HepG2 (cell line): ENCODE measurements around the gene GRIN3B. TPM values are rescaled to one million over a fixed set of nuclear protein-coding genes. Genes with fewer than 3 reads are reported as not detected.

Experiments
- AHR ChIP-seq: IDR thresholded peaks from 2 replicates; pipeline ENCODE4 v1.6.1; 2018; ENCODE audit warnings: missing genetic modification reagents, missing compliant biosample characterization
- ARNTL ChIP-seq: sonication (generic); formaldehyde crosslinking; IDR thresholded peaks from 2 replicates; pipeline ENCODE4 v1.4.0; 2020; ENCODE audit warnings: mild to moderate bottlenecking, missing genetic modification reagents
- DNMT1 ChIP-seq: sonication (generic); formaldehyde crosslinking; IDR thresholded peaks from 2 replicates; pipeline ENCODE4 v1.5.1; 2020; ENCODE audit warnings: mild to moderate bottlenecking, missing genetic modification reagents
- EP300 ChIP-seq, 3 experiments: sonication (generic) in 1 of 3; formaldehyde crosslinking in 1 of 3; IDR thresholded peaks; 2 replicates each; pipeline versions ENCODE4 v1.5.1 to v1.6.1; 2011 to 2020; ENCODE audit warnings: low read depth in 2 of 3, low read length in 2 of 3, borderline replicate concordance in 1 of 3, improper control_type of control experiment in 1 of 3, mild to moderate bottlenecking in 1 of 3, missing genetic modification reagents in 1 of 3, moderate library complexity in 1 of 3
- ETV5 ChIP-seq: IDR thresholded peaks from 2 replicates; pipeline ENCODE4 v1.6.1; 2018; ENCODE audit warnings: missing biosample characterization, missing genetic modification reagents, inconsistent platforms, borderline replicate concordance
- FOXK2 ChIP-seq: fragments of 450-650 bp; IDR thresholded peaks from 2 replicates; pipeline ENCODE4 v1.6.1; 2016
- KLF12 ChIP-seq: sonication (generic); formaldehyde crosslinking; IDR thresholded peaks from 2 replicates; pipeline ENCODE4 v1.4.0; 2020; ENCODE audit warnings: missing genetic modification reagents, borderline replicate concordance
- RNF2 ChIP-seq: fragments of 450-650 bp; conservative IDR thresholded peaks from 2 replicates; pipeline ENCODE4 v1.6.1; 2016; ENCODE audit warnings: low read depth
- SCMH1 ChIP-seq: sonication (generic); formaldehyde crosslinking; IDR thresholded peaks from 2 replicates; pipeline ENCODE4 v1.9.0; 2021; ENCODE audit warnings: missing genetic modification reagents, mild to moderate bottlenecking, borderline replicate concordance
- SMAD9 ChIP-seq: sonication (generic); formaldehyde crosslinking; IDR thresholded peaks from 2 replicates; pipeline ENCODE4 v1.5.1; 2020; ENCODE audit warnings: mild to moderate bottlenecking, missing genetic modification reagents
- SNAI1 ChIP-seq: sonication (generic); formaldehyde crosslinking; IDR thresholded peaks from 2 replicates; pipeline ENCODE4 v1.5.0; 2020; ENCODE audit warnings: mild to moderate bottlenecking, missing genetic modification reagents, borderline replicate concordance
- SOX13 ChIP-seq, 3 experiments: fragments of 450-650 bp in 1 of 3; sonication (generic) in 1 of 3; formaldehyde crosslinking in 1 of 3; IDR thresholded peaks in 2 of 3; conservative IDR thresholded peaks in 1 of 3; 2 replicates each; pipeline versions ENCODE4 v1.5.0 to v1.6.1; 2016 to 2020; ENCODE audit warnings: antibody characterized with exemption in 1 of 3, mild to moderate bottlenecking in 1 of 3, missing compliant biosample characterization in 1 of 3, missing genetic modification reagents in 1 of 3, moderate library complexity in 1 of 3
- STAG1 ChIP-seq: sonication (generic); formaldehyde crosslinking; IDR thresholded peaks from 2 replicates; pipeline ENCODE4 v1.4.0; 2020; ENCODE audit warnings: missing genetic modification reagents
- SYNCRIP ChIP-seq: fragments of 200-400 bp; formaldehyde crosslinking; IDR thresholded peaks from 2 replicates; pipeline ENCODE4 v1.6.1; 2018; ENCODE audit warnings: mild to moderate bottlenecking, low read depth, low read length; ENCODE audit not compliant: insufficient read depth
- TGIF2 ChIP-seq: IDR thresholded peaks from 2 replicates; pipeline ENCODE4 v1.6.1; 2016; ENCODE audit warnings: control low read depth, missing compliant biosample characterization
- TSC22D2 ChIP-seq: sonication (generic); formaldehyde crosslinking; IDR thresholded peaks from 2 replicates; pipeline ENCODE4 v1.5.1; 2020; ENCODE audit warnings: missing genetic modification reagents, mild to moderate bottlenecking, borderline replicate concordance
- U2AF2 ChIP-seq: fragments of 200-400 bp; formaldehyde crosslinking; IDR thresholded peaks from 2 replicates; pipeline ENCODE4 v1.6.1; 2017; ENCODE audit warnings: low read depth, mild to moderate bottlenecking, low read length
- ZC3H4 ChIP-seq: sonication (generic); formaldehyde crosslinking; IDR thresholded peaks from 2 replicates; pipeline ENCODE4 v1.4.0; 2020; ENCODE audit warnings: missing genetic modification reagents, borderline replicate concordance
- ZFAT ChIP-seq: sonication (generic); formaldehyde crosslinking; conservative IDR thresholded peaks from 2 replicates; pipeline ENCODE4 v1.8.1; 2023; ENCODE audit warnings: missing genetic modification reagents, inconsistent platforms
- ZNF160 ChIP-seq: sonication (generic); formaldehyde crosslinking; IDR thresholded peaks from 2 replicates; pipeline ENCODE4 v1.8.0; 2022; ENCODE audit warnings: mild to moderate bottlenecking, inconsistent platforms, missing genetic modification reagents
- ZNF230 ChIP-seq: sonication (generic); formaldehyde crosslinking; IDR thresholded peaks from 2 replicates; pipeline ENCODE4 v1.4.0; 2020; ENCODE audit warnings: mild to moderate bottlenecking, missing genetic modification reagents
- ZNF44 ChIP-seq: sonication (generic); formaldehyde crosslinking; IDR thresholded peaks from 2 replicates; pipeline ENCODE4 v1.5.1; 2020; ENCODE audit warnings: mild to moderate bottlenecking, missing genetic modification reagents
- ZNF564 ChIP-seq: sonication (generic); formaldehyde crosslinking; IDR thresholded peaks from 2 replicates; pipeline ENCODE4 v1.8.1; 2023; ENCODE audit warnings: mild to moderate bottlenecking, missing genetic modification reagents
- polyA plus RNA-seq, 8 experiments: library from polyadenylated mRNA; depleted of rRNA in 3 of 8; stranded (reverse) in 7 of 8; unstranded in 1 of 8; fragments of >200 nt; fragmentation: Illumina TruSeq in 4 of 8; extraction: Trizol in 4 of 8; gene quantifications; 2 replicates each; pipeline versions ENCODE4 v1.2.1 to v1.2.3, GENCODE V29; 2011 to 2016; ENCODE audit warnings: low read depth in 4 of 8, missing spikeins in 1 of 8, mixed read lengths in 1 of 8; ENCODE audit not compliant: insufficient read depth in 1 of 8
- total RNA-seq, 5 experiments: library from RNA; depleted of rRNA; stranded (reverse); fragments of >200 nt; fragmentation: Illumina TruSeq; extraction: Trizol; gene quantifications; 2 replicates each; pipeline ENCODE4 v1.2.3, GENCODE V29; 2016; ENCODE audit warnings: low read depth in 1 of 5
- TF ChIP-seq, protein P1 (sequence below): IDR thresholded peaks from 2 replicates; pipeline ENCODE4 v1.6.1; 2016; ENCODE audit warnings: low read depth, borderline replicate concordance
- TF ChIP-seq, protein P2 (sequence below): sonication (generic); IDR thresholded peaks from 2 replicates; pipeline ENCODE4 v1.6.1; 2016; ENCODE audit warnings: low read depth, borderline replicate concordance
- TF ChIP-seq, protein P3 (sequence below): sonication (generic); formaldehyde crosslinking; IDR thresholded peaks from 2 replicates; pipeline ENCODE4 v1.8.1; 2022; ENCODE audit warnings: mild to moderate bottlenecking, missing genetic modification reagents
- TF ChIP-seq, protein P4 (sequence below): sonication (generic); formaldehyde crosslinking; IDR thresholded peaks from 2 replicates; pipeline ENCODE4 v1.8.1; 2023; ENCODE audit warnings: mild to moderate bottlenecking, missing genetic modification reagents

Gene GRIN3B
- total and polyA plus RNA-seq, 2 of the 13 experiments (the other 11 are each of a cell fraction or from before 2014, with no cell fraction given) = 0.07 to 0.20 TPM

DNA sequence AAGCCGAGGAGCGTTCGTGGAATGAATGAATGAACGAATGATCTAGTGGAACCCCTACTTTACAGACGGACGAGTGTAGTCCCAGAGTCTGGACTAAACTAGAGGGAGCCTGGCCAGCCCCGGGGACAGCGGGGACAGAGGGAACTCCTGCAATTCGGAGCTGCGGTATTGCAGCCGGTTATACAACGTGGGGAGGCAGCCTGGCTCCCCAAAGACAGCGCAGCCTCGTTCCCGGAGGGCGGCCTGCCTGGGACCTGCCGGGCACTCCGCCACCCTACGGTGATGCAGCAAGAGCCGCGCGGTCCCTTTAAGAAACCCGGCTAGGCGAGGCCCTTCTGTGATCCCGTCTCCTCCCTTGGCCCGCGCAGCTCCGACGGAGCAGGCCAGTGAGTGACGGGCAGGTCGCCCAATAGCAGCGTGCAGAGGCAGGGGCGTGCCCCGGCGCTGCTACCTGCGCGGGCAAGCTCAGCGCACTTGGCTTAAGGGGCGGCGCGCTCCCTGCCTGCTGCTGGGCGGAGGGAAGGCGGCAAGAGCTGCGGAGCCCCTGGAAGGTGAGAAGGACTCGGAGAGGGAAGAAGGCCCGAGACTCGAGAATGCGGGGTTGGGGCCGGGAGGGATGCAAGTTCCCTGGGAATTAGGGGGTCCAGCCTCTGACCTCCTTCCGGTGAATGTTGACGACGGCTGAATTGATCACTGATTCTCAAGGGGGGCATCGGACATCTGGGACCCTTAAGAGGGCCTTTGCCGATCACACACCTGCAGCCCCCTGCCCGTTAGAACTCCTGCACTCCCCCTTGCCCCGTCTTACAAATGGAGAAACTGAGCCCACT, 39.6 kb downstream of the GRIN3B start, which contains the start of gene ABCA7 (continued):
- TF ChIP-seq, protein P1, sequence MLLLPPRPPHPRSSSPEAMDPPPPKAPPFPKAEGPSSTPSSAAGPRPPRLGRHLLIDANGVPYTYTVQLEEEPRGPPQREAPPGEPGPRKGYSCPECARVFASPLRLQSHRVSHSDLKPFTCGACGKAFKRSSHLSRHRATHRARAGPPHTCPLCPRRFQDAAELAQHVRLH = 0 out of 2 replicates have a peak, but pooled peaks have one; percentile 36
- TF ChIP-seq DNMT1 (no peak), ARNTL (no peak), SOX13 (IDR thresholded peaks at IDR 0.05) (no peak), SOX13 (CRISPR knock-in tag; conservative IDR thresholded peaks at IDR 0.05 in 1 of 2, IDR thresholded peaks at IDR 0.05 in 1 of 2) (peak; percentile 32 to 94; a peak in 2 of 4 replicates), STAG1 (CRISPR knock-in tag) (no peak), SMAD9 (no peak), FOXK2 (no peak), SNAI1 (CRISPR knock-in tag) (no peak), ZNF564 (CRISPR knock-in tag) (0 out of 2 replicates have a peak, but pooled peaks have one; percentile 39), AHR (CRISPR knock-in tag) (no peak), ZNF230 (CRISPR knock-in tag) (no peak), EP300 (IDR thresholded peaks at IDR 0.05; ENCODE audit: low read depth in 2 of 2, low read length in 2 of 2) (no peak), EP300 (CRISPR knock-in tag; IDR thresholded peaks at IDR 0.05; ENCODE audit: borderline replicate concordance) (0 out of 2 replicates have a peak, but pooled peaks have one; percentile 31), TSC22D2 (no peak), ZNF44 (CRISPR knock-in tag) (0 out of 2 replicates have a peak, but pooled peaks have one; percentile 70), ZNF160 (CRISPR knock-in tag) (no peak), RNF2 (no peak), SYNCRIP (no peak), ZC3H4 (CRISPR knock-in tag) (no peak), ETV5 (CRISPR knock-in tag) (peak; percentile 46; the same call in 1 of the 2 replicates), TGIF2 (CRISPR knock-in tag) (no peak), U2AF2 (no peak), KLF12 (CRISPR knock-in tag) (no peak), ZFAT (CRISPR knock-in tag) (no peak), SCMH1 (CRISPR knock-in tag) (no peak)
- TF ChIP-seq, protein P2, sequence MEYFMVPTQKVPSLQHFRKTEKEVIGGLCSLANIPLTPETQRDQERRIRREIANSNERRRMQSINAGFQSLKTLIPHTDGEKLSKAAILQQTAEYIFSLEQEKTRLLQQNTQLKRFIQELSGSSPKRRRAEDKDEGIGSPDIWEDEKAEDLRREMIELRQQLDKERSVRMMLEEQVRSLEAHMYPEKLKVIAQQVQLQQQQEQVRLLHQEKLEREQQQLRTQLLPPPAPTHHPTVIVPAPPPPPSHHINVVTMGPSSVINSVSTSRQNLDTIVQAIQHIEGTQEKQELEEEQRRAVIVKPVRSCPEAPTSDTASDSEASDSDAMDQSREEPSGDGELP = peak; percentile 50; the same call in 1 of the 2 replicates
- TF ChIP-seq, protein P3, sequence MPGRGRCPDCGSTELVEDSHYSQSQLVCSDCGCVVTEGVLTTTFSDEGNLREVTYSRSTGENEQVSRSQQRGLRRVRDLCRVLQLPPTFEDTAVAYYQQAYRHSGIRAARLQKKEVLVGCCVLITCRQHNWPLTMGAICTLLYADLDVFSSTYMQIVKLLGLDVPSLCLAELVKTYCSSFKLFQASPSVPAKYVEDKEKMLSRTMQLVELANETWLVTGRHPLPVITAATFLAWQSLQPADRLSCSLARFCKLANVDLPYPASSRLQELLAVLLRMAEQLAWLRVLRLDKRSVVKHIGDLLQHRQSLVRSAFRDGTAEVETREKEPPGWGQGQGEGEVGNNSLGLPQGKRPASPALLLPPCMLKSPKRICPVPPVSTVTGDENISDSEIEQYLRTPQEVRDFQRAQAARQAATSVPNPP (CRISPR knock-in tag) = no peak
- TF ChIP-seq, protein P4, sequence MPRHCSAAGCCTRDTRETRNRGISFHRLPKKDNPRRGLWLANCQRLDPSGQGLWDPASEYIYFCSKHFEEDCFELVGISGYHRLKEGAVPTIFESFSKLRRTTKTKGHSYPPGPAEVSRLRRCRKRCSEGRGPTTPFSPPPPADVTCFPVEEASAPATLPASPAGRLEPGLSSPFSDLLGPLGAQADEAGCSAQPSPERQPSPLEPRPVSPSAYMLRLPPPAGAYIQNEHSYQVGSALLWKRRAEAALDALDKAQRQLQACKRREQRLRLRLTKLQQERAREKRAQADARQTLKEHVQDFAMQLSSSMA (CRISPR knock-in tag) = no peak
